AG20443 (cell line): ENCODE measurements around the gene FUS.
"Not testable (repeated sequence)": the region's sequence is repeated elsewhere in the genome, so short reads cannot be mapped to it uniquely, and the experiment has no call there.

ENCODE experiments used
- DNase-seq: peaks from one replicate; pipeline ENCODE4 v3.0.0; 2012; ENCODE audit warnings: low spot score, mixed read lengths

Gene FUS

GRCh38 chr16:31143694-31144148, 36.2 kb upstream of the FUS start:
- DNase-seq, result no peak

GRCh38 chr16:31144418-31144817, 35.5 kb upstream of the FUS start:
- DNase-seq, result not testable (repeated sequence)

GRCh38 chr16:31145398-31145990, 34.4 kb upstream of the FUS start:
- DNase-seq, result no peak

GRCh38 chr16:31147574-31147973, 32.4 kb upstream of the FUS start:
- DNase-seq, result no peak

GRCh38 chr16:31148281-31148728, 31.6 kb upstream of the FUS start:
- DNase-seq, result no peak

GRCh38 chr16:31148896-31149295, 31.0 kb upstream of the FUS start:
- DNase-seq, result no peak

GRCh38 chr16:31149332-31149731, 30.6 kb upstream of the FUS start:
- no peak for DNase-seq

- no peak for DNase-seq
Measured at GRCh38 chr16:31149894-31150890, 29.7 kb upstream of the FUS start, which contains the start of gene PRSS36. Gene PRSS36 (minus strand): TSS chr16:31150066. CDS start chr16:31150035, 31 bp downstream.

- DNase-seq, result not testable (repeated sequence)
Measured at GRCh38 chr16:31150976-31151375, 29.0 kb upstream of the FUS start.

- DNase-seq, result no peak
Measured at GRCh38 chr16:31157136-31157535, 22.8 kb upstream of the FUS start.

GRCh38 chr16:31167315-31167714, 12.6 kb upstream of the FUS start:
- no peak for DNase-seq

- DNase-seq, result no peak
Measured at GRCh38 chr16:31168848-31169247, 11.1 kb upstream of the FUS start.

GRCh38 chr16:31170048-31170447, 9.9 kb upstream of the FUS start:
- DNase-seq, result not testable (repeated sequence)

GRCh38 chr16:31177136-31177535, 2.8 kb upstream of the FUS start:
- no peak for DNase-seq

- peak; percentile 45 for DNase-seq
Measured at GRCh38 chr16:31179219-31179746, 656 bp upstream of the FUS start.

- DNase-seq, result peak; percentile 43
Measured at GRCh38 chr16:31181102-31181830, 1.3 kb downstream of the FUS start.

GRCh38 chr16:31182391-31182790, 2.5 kb downstream of the FUS start:
- no peak for DNase-seq

- DNase-seq, result no peak
Measured at GRCh38 chr16:31183432-31184428, 3.8 kb downstream of the FUS start.

GRCh38 chr16:31184888-31185287, 4.9 kb downstream of the FUS start:
- DNase-seq, result no peak

- no peak for DNase-seq
Measured at GRCh38 chr16:31185339-31185738, 5.4 kb downstream of the FUS start.

GRCh38 chr16:31186176-31186575, 6.2 kb downstream of the FUS start:
- no peak for DNase-seq
